DMS153 (cell line): ENCODE results near the gene CSF3.

Source experiments
- DNase-seq: peaks from one replicate; lab custom pipeline; 2025; lab: John Stamatoyannopoulos, UW

Gene CSF3

GRCh38 chr17:40024901-40025300 lies 9.7 kb downstream of the CSF3 start:
- DNase-seq = no peak

GRCh38 chr17:40025559-40025958 lies 10.3 kb downstream of the CSF3 start:
- DNase-seq = no peak

- peak; percentile 43 for DNase-seq
These were observed 11.0 kb downstream of the CSF3 start for GRCh38 chr17:40025991-40026815.

- peak; percentile 37 for DNase-seq
These were observed 11.8 kb downstream of the CSF3 start for GRCh38 chr17:40026816-40027613.

GRCh38 chr17:40027614-40028012 lies 12.4 kb downstream of the CSF3 start:
- no peak for DNase-seq

GRCh38 chr17:40028595-40028994 lies 13.4 kb downstream of the CSF3 start:
- DNase-seq = no peak

GRCh38 chr17:40031706-40032105 lies 16.5 kb downstream of the CSF3 start:
- no peak for DNase-seq

GRCh38 chr17:40032322-40033320 lies 17.4 kb downstream of the CSF3 start:
- DNase-seq = no peak

- DNase-seq = no peak
These were observed 18.1 kb downstream of the CSF3 start for GRCh38 chr17:40033339-40033738.

GRCh38 chr17:40034426-40035161 lies 19.4 kb downstream of the CSF3 start:
- DNase-seq = no peak

GRCh38 chr17:40035162-40035559 lies 19.9 kb downstream of the CSF3 start:
- DNase-seq = no peak

GRCh38 chr17:40038882-40039513 lies 23.8 kb downstream of the CSF3 start:
- DNase-seq = no peak

GRCh38 chr17:40041196-40041595 lies 26.0 kb downstream of the CSF3 start:
- DNase-seq = no peak

- no peak for DNase-seq
These were observed 41.3 kb downstream of the CSF3 start for GRCh38 chr17:40056379-40057015.

- DNase-seq = no peak
These were observed 43.0 kb downstream of the CSF3 start for GRCh38 chr17:40058186-40058784.

GRCh38 chr17:40058865-40059264 lies 43.6 kb downstream of the CSF3 start:
- no peak for DNase-seq

- DNase-seq = no peak
These were observed 44.7 kb downstream of the CSF3 start for GRCh38 chr17:40059729-40060475.

GRCh38 chr17:40060887-40061608 lies 45.8 kb downstream of the CSF3 start:
- DNase-seq = no peak
